NCI-H446 treated with DMSO at 0.1 percent for 48 hours (cell line): ENCODE measurements around the gene ABHD12.

ENCODE experiments used
- DNase-seq: peaks from one replicate; lab custom pipeline; 2025; lab: John Stamatoyannopoulos, UW

ABHD12 gene

DNA sequence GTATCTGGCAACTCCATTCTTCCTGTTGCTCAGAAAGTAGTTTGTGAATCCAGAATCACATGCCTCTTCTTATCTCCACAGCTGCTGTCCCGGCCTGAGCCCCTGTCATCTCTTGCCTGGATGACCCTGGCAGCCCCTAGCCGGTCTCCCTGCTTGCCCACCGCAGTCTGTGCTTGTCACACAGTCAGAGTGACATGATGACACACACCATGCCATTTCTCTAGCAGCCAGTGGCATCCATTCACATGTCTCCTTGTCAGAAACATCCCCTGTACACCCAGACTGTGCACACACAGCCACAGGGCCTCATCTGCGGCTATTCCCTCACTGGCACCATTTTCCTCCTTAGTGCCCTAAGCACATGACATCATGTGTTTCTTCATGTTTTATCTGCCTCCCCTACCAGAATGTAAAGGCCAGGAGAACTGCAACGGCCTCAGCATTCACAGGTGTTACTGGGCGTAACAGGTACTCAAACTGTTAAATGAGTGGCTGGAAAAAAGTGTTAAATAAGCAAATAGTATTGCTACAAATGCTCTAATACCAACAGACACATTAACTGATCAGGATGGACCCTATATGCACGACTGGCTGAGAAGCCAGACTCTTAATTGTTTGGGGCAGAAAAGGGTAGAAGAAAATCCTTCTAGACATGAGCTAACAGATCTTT, 9.6 kb downstream of the ABHD12 start:
- no peak for DNase-seq

DNA sequence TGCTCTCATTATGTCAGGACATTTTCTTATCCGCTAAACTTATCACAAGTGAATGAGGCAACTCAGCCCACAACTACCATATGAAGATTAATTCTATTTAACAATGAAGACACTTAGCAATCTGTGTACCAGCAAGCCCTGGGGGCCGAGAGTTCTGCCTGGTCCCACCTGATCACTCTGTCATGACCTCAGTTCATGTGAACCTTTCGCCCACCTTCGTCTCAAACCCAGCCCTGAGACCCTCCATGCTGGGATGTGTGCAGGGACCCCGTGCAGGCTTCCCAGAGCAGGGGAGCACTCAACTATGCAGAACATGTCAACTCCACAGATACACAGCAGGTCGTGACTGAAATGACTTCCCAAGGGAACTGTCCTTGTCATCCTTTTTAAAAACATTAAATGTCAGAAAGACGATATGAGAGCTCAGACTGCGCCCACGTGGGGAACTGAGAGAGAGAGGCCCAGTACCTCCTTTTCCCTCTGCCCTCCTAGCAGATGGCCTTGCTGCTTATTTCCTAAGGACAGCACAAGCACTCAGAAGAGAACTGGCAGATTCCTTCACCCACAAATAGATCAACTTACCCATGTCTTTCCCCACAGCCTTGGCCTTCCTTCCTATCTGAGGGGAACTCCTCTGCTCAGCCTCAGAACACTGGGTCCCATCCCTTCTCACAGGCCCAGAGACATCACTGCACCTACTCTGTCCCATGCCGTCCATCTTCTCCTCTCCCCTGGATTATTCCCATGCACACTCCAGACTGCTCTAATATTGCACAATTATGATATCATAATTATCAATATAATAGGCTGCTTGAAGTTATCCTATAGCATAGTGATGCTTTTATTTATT, 11.5 kb downstream of the ABHD12 start:
- no peak for DNase-seq

DNA sequence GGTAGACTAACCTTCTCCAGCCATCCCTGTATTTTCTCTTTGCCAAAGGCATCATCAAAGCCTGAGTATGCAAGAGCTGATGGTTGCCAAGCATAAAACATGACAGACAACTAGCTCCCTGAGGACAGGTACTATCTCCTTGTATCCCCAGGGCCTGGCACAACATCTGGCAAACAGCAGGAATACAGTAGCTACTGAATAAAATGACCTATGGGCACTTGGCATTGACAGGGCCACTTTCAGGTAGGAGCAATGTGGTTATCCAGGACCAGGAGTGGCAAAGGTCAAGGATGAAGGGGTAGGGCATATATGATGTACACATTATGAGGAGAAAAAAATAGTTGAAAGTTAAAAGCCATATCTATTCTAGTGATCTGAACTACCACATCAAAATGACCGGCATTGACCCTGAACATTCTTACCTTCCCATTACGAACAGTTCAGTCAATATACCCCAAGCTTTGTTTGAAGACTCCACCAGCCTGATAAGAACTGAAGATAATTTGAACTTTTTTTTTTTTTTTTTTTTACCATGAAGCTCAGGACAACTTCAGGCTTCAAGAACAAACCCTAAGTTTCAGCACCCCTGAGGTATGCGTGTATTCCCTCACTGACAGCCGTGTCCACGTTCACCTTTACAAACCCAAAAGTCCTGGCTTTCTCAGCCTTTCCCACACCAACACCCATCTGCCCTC, 12.3 kb downstream of the ABHD12 start:
- no peak for DNase-seq

DNA sequence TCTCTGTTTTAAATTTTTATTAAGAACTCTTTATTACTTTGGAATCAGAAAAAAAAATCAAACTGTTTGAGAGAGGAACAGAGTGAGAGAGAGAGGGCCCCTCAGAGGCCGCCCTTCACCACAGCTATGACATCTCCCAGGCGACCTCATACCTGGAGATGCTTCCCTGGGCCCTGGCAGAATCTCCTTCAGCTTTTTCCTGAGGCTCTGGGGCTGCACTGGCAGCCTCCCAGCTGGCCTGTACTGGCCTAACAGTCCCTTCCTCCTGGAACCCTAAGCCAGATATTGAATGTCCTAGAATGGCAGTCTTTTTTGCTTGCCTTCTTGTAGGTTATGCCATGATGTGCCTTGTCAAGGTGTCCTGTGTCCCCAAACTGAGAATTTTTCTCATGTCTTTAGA, 13.7 kb downstream of the ABHD12 start:
- no peak for DNase-seq

DNA sequence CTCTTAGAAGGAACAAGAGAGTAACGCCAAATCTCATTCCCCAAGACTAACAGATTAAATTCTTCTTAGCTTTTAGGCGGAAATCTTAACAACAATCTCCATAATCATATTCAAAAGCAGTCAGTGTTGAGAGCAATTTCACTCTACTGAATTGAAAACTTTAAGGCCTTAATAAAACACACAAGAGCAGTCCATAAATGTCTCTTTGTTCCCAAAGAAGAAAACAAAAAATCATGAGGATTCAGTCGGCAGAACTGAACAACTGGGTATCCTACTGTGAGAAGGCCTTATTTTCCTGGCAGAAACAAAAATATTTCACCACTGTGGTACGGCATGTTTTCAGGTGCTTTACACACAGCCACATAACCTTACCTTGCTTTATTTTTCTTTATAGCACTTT, 14.4 kb downstream of the ABHD12 start:
- no peak for DNase-seq

DNA sequence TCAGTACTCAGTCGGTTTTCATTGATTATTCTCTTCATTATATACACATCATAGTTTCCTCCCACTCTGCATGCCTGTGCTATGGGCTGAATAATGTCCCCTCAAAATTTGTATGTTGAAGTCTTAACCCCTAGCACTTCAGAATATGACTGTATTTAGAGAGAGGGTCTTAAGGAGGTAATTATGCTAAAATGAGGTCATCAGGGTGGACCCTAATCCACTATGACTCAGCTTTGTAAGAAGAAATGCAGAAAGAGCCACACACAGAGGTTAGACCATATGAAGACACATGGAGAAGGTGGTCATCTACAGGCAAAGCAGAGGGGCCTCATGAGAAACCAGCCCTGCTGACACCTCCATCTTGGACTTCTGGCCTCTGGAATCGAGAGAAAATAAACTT, 15.8 kb downstream of the ABHD12 start:
- no peak for DNase-seq

DNA sequence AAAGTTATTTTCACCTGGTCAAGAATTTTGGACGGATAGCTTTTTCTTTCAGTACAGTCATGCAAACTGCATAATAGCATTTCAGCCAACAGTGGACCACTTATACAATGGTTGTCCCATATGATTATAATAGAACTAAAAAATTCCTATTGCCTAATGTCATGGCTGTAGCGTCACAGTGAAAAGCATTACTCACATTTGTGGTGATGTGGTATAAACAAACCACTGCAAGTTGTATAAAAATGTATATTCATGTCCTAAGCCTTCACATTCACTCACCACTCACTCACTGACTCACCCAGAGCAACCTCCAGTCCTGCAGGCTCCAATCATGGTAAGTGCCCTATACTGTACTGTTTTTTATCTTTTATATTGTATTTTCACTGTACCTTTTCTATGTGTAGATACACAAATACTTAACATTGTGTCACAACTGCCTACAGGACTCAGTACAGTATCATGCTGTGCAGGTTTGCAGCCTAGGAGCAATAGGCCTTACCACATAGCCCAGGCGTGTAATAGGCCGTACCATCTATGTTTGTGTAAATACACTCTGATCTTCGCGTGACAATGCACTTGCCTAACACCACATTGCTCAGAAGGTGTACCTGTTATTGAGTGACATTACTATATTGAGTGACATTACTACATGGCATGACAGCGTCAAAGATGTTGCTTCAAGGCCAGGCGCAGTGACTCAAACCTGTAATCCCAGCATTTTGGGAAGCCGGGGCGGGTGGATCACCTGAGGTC, 17.9 kb downstream of the ABHD12 start:
- DNase-seq, result no peak

DNA sequence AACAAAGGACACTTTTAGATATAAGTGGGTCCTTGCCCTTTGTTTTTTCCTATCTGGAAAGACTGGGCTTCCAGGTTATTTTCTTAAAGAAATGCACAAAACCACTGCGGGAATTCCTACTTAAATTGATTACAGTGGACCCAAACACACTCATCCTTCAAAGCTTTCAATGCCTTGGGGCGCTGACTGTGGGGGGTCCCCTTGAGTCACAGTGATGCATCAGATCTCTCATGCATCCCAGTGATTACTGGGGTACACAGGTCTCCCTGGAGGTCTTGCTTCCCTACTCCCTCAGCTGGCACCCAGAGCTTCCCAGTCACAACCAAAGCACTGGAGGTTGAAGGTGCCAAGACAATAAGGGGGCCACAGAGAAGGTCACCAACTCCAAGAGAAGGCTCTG, 20.7 kb downstream of the ABHD12 start:
- DNase-seq, result no peak

DNA sequence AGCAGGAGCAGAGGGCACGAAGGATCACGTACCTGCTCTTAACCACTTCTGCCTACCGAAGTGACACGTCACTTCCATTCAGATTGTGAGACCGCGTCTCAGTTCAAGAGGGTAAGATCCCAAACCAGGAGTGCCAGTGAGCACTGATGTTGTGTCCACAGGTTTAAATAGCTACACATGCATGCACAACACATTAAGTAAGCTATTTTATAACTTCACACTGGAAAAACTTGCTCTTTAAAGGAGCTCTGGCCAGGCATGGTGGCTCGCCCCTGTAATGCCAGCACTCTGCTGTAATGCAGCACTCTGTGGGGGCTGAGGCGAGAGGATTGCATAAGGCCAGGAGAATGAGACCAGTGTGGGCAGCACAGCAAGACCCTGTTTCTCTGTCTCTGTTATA, 21.1 kb downstream of the ABHD12 start:
- DNase-seq, result no peak

DNA sequence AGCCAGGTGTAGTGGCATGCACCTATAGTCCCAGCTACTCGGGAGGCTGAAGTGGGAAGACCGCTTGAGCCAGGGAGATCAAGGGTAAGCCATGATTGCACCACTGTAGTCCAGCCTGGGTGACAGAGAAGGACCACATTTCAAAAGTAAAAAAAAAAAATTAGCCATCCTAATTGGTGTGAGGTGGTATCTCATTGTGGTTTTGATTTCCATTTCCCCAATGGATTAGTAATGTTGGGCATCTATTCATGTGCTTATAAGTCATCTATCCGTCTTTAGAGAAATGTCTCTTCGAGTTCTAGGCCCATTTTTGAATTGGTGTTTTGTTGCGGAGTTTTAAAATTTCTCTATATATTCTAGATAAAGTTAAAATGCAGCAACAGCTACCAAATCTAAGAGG, 21.7 kb downstream of the ABHD12 start:
- no peak for DNase-seq

DNA sequence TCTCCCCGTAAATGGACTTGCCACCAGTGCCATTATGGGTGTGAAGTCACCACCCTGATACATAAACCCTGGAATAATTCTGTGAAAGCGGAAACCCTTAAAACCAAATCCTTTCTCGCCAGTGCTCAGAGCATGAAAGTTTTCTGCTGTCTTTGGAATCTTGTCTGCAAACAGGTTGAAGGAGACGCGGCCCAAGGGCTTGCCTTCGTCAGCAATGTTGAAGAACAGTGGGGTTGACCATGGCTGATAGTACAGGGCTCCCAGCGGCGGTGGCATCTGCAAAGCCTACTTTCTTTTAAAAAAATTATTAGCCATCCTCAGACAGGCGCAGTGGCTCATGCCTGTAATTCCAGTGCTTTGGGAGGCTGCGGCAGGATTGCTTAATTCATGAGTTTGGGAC, 22.1 kb downstream of the ABHD12 start:
- DNase-seq, result no peak

DNA sequence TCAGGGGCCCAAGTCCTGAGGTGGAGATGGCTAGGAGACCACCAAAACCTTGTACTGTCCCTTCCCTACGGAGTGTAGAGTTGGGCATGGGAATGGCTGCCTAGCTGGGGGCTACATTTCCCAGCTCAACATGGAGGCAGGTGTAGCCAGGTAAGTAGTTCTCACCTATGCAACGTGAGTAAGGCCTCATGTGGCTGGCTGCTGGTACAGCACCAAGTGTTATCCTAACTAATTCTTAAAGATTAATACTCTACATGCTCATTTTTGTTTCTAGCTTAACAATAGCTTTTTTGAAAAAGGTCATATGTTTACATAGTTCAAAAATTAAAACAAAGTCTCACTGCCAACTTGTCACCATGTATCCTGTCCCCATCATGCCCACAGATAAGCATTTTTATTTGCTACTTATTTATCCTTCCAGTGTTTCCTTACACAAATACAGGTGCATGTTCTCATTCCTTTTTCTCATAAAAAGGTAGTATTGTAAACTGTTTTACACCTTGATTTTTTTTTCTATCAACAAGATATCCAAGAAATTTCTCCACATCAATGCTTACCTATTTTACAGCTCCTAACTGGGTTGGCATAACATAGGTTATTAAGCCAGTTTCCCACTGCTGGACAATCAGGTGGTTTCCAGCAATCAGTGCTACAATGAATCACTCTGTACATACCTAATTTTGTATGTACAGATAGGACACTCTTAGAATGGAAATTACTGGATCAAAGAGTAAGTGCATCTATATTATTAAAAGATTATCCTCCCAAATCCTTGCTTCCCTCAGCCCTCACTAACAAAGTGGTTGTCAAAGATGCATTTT, 25.5 kb downstream of the ABHD12 start:
- no peak for DNase-seq

DNA sequence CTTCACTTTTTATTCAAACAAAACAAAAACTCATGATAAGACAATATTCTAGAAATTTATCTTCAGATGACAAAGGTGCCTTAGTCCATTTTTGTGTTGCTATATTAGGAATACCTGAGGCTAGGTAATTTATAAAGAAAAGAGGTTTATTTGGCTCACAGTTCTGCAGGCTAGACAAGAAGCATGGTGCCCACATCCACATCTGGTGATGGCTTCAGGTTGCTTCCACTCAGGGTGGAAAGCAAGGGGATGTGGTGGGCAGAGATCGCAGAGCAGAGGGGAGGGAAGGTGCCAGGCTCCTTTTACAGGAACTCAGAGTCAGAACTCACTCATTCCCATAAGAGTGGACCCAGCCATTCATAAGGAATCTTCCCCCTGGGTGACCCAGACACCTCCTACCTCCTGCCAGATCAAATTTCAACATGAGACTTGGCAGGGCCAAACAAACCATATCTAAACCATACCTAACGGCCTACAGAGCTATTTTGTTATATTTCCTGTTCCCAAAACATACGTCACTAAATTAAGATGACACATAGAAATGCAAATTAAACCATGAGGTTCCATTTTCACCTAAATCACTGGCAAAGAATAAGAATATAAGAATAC, 26.4 kb downstream of the ABHD12 start:
- no peak for DNase-seq

DNA sequence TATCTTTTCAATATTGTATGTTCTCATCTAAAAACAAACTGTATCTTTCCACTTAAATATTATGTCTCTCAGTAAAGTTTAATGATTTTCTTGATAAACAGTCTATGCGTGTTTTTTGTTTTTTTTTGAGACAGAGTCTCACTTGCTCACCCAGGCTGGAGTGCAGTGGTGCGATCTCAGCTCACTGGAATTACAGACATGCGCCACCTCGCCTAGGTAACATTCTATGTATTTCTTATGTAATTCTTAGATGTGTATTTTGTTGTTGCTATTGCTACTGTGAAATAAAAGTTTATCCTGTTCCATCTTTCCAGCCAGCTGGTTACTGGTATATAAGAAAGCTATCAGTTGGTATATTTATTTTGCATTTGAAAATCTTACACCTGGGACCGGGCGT, 29.4 kb downstream of the ABHD12 start:
- no peak for DNase-seq

DNA sequence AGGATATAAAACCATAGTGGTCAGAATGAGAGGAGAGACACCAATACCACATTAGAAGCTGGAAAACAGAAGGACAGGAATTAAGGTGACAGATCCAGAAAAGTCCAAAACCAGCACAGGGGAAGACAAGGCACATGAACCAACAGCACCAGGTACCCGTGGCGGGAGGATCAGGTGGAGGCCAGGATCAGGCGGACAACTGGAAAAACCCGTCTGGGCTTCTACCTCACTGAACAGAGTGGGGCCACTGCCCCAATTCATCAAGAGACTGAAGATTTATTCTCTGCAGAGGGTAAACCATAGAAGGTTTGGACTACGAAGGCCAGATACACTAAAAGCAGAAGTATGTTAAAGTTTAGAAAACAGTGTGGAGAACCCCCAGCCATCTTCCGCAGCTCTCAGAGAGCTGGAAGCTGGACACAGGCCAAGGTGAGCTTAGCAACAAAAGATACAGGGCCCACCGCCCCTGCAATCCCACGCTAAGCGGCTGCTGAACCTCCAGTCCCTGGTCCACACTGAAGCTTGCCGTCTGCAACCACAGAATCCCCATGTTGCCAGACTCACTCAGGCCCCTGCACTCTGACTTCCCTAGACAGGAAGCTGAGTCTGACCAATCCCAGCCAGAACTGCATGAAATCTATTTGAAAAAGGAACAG, 29.9 kb downstream of the ABHD12 start:
- DNase-seq, result no peak

DNA sequence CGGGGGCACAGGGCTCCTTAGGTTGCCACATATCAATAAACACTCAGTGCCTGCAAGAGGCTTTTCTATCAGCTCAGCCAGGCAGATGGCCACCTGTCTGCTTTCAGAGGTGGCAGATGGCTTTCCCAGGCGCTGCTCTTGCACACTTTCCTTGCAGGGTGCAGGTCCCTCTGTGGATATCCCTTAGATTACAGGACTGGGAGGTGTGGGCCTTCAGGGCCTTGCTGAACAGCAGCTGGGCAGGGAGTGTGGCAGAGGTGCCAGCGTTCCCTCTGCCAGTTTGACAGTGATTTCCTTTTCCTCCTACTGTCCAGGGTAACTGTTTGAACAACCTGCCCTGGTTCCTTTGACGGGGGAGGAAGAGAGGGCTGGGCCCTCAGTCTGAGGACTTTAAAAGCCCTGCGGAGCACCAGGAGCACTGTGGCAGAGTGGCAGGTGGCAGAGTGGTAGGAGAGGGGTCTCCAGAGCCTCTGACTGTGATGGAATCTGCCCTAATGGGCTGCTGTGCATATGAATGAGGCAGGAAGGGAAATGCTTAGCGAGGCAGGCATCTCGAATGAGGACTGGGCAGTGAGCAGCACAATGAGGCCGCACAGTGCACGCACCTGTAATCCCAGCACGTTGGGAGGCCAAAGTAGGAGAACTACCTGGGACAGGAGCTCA, 34.2 kb downstream of the ABHD12 start:
- peak; percentile 13 for DNase-seq

DNA sequence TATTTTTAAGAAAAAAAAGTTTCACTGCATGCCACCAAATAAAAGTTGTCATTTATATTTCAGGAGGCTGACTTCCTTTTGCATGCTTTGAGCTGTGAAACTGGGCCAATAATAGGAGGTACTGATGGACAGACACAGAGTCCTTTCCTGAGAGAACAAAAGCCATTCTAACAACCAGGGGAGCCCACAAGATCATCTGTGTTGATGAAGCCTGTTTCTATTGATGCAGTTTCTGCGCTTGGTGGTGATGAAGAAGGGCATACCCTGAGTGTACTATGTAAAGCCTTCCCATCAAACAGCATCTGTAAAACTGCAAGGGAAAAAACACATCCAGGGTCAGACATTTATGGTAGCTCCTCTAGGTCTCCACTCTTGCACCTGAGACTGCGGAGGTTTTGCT, 34.8 kb downstream of the ABHD12 start:
- no peak for DNase-seq

DNA sequence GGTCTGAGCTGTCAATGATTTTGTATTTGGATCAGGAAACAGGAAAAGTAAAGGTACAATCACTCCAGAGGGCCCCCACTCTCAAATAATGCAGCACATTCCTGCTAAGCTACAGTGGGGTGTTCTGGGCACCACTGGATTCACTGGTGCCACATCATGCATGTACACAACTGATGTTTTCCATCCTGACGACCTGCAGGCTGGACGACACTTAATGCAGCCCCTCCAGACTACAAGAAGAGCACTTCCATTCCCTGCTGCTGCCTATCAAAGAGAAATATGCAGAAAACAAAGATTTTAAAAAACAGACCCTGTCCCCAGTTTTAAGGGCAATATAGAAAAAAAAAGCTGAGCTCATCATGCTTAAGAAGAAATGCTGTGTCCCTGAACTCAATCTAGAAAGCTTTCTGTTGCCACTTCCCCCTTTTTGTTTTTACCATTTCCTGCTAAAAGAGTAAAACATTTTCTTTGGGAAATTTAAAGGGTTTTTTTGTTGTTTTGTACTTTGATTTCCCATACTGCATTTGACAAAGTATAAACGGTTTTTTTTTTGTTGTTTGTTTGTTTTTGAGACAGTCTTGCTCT, 35.5 kb downstream of the ABHD12 start:
- DNase-seq, result no peak
